Uterus (tissue), 2 donors: ENCODE measurements around the gene PKNOX2.

Experiments
- POLR2A ChIP-seq, 2 donors: fragments of 450-650 bp; IDR thresholded peaks; one replicate each; pipeline ENCODE4 v1.6.1; 2016; ENCODE audit warnings: antibody characterized with exemption in 2 of 2, mild to moderate bottlenecking in 1 of 2, moderate library complexity in 1 of 2
- TF ChIP-seq, protein P1 (sequence below), 4 experiments: fragments of 200-600 bp in 2 of 4; fragments of 450-650 bp in 2 of 4; sonication (generic) in 2 of 4; IDR thresholded peaks; one replicate each; pipeline ENCODE4 v1.5.1; 2016 to 2019; ENCODE audit warnings: antibody characterized with exemption in 4 of 4, mild to moderate bottlenecking in 2 of 4, moderate library complexity in 1 of 4

DNA sequence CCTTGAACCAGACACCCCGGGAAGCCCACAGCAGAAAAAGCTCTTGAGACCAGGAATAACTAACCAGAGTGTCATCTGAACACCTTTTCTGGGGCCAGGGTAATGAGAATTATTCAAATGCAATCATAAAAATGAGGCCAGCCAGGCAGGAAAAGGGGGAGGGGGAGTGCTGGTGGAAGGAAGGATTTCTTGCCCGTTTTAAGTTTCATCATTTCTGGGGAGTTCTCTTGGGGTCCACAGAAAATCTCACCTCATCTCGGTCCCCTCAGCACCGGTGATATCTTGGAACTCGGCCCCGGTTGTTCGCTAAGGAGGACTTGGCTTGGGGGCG is 495 bp upstream of the PKNOX2 start:
- TF ChIP-seq, protein P1, sequence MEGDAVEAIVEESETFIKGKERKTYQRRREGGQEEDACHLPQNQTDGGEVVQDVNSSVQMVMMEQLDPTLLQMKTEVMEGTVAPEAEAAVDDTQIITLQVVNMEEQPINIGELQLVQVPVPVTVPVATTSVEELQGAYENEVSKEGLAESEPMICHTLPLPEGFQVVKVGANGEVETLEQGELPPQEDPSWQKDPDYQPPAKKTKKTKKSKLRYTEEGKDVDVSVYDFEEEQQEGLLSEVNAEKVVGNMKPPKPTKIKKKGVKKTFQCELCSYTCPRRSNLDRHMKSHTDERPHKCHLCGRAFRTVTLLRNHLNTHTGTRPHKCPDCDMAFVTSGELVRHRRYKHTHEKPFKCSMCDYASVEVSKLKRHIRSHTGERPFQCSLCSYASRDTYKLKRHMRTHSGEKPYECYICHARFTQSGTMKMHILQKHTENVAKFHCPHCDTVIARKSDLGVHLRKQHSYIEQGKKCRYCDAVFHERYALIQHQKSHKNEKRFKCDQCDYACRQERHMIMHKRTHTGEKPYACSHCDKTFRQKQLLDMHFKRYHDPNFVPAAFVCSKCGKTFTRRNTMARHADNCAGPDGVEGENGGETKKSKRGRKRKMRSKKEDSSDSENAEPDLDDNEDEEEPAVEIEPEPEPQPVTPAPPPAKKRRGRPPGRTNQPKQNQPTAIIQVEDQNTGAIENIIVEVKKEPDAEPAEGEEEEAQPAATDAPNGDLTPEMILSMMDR (IDR thresholded peaks at IDR 0.05): no peak
- TF ChIP-seq POLR2A (IDR thresholded peaks at IDR 0.05): no peak
